GM19240 (cell line): ENCODE data around the gene TENT4B.
A peak's percentile ranks its signal among the peaks of the same experiment; 100 is the strongest.

ENCODE experiments used
- DNase-seq: peaks from one replicate; pipeline ENCODE4 v3.0.0; 2011; ENCODE audit warnings: low spot score; ENCODE audit not compliant: insufficient read length

Gene TENT4B

DNA sequence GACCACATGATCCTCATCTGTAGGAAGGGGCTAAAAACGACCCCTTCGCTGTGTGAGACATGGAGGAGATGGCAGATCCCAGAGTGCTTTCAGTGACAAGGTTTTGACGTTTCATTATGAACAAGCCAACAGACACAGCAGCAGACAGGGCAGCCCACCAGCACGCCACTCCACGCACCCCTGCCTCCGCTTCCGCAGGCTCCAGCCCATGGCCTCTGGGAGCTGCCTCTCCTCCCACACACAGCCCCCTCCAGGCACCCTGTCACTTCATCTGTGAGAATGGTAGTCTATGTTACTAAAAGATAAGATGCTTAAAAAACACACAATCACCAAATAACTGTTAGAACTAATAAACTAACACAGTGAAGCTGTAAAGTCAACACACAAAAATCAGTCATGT lies 101.0 kb downstream of the TENT4B start:
- DNase-seq: no peak

DNA sequence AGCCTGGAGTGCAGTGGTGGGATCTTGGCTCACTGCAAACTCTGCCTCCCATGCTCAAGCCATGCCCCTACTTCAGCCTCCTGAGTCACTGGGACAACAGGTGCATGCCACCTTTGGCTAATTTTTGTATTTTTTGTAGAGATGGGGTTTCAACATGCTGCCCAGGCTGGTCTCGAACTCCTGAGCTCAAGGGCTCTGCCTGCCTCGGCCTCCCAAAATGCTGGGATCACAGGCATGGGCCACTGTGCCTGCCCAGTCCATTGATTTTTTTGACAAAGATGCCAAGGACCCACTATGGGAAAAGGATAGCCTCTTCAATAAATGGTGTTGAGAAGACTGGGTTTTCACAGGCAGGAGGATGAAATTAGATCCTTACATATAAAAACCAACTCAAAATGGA lies 102.4 kb downstream of the TENT4B start:
- no peak for DNase-seq

DNA sequence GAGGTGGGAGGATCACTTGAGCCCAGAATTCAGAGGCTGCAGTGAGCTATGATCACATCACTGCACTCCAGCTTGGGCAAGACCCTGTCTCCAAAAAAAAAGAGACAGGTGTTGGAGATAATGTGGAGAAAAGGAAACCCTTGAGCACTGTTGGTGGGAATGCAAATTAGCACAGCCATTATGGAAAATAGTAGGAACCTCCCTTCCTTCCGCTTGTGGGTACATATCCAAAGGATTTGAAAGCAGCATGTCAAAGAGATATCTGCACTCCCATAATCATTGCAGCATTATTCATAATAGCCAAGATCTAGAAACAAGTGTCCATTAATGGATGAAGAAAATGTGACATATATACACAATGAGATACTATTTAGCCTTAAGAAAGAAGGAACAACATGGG lies 103.5 kb downstream of the TENT4B start:
- no peak for DNase-seq

DNA sequence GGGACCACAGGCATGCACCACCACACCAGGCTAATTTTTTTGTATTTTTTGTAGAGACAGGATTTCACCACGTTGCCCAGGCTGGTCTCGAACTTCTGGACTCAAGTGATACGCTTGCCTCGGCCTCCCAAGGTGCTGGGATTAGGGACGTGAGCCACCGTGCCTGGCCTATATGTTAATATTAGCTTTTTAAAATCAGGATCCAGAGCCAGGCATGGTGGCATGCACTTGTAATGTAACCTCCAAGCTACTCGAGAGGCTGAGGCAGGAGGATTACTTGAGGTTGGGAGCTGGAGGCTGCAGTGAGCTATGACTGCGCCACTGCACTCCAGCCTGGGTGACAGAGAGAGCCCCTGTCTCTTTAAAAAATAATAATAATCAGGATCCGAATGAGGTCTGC lies 104.8 kb downstream of the TENT4B start:
- no peak for DNase-seq

DNA sequence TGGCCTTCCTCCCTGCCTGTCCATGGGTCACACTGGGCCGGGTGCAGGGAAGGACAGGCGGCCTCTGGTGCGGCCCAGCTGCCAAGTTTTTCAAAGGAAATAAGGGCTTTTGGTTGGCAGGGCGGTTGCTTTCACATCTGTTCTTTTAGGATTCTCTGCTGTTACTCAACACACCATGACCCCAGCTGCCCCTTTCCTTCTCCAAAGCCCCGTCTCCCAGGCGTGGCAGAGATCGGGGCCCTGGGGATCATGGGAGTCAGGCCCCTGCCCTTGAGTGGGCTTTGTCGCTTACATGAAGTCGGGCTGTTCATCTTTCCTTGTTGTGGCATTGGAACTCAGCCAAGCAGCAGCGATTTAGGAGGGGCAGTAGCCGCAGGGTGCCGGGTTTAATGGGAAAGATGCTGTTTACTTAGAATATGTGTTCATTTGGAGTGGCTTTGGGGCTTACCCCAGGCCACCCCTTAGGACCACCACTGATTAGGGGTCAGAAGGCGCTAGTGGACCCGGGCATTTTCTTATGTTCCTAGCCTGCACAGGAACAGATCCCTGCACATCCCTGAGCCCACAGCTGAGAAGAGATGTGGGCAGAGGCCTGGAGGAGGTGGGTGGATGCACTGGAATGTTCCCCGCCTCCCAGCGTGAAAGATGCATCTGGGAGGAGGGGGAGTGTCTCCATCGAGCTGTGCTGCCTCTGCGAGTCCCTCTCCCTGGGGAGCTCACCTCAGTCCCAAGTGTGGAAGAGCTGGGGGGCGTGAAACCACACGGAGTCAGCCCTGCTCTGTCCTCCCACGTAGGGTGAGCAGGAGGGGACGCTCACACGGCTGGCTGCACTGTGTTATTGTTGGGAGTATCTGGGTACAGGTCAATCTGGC lies 106.5 kb downstream of the TENT4B start:
- DNase-seq: no peak

DNA sequence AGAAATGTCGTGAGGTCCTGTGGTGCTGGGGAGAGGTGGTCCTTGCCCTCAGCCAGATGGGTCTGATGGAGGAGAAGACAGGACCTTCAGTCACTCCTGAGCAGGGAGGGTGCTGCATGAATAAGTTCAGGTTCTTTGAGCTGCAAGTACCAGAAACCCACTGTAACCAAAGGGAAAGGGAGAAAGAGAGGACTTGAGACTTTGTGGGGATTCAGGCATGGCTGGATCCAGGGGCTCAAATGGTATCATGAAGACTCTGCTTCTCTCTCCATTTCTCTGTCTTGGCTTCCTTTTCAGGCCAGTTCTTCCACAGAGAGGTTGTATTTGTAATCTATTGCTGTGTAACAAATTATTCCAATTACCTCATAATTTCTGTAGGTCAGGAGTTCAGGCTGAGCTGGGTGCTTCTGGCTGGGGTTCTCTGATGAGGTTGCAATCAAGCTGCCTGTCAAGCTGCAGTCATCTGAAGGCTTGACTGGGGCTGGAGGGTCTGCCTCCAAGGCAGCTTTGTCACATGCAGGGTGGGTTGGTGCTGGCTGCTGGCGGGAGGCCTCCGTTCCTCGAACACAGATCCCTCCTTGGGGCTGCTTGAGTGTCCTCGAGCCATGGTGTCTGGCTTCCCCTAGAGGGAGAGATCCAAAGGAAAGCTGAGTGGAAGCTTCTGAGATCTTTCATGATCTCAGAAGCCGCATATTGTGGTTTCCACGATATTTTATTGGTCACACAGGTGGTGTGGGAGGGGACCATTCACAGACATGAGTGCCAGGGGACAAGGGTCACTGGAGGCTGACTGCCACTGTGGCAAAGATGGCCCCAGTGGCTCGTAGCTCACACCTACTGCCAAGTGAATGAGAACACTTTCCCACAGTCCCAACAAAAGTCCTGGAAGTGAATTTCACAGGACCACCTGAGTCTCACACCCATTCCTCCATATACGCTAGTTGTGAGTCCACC lies 107.4 kb downstream of the TENT4B start:
- no peak for DNase-seq

DNA sequence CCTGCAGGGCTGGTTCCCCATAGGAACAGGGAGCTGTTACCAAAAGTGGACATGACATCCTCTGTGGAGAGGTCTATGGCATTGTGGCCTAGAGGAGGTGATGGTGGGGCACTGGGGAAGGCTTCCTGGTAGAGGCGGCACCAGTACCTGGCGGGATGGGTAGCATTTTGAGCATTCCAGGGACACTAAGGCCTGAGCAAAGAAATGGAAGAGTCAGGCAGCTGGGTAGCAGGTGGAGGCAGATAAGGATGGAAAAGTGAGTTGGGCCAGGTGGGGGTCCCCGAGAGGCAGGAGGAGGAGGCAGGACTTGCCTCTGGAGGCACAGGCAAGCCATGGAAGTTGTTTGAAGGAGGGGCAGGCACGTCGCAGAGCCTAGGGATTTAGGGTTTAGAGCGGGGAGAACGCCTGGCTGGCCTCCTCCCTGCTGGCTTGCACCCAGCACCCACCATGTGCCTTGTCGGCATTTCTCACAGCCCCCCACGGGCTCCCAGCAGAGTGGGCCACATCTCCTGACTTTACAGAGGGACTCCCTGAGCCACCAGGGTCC lies 108.1 kb downstream of the TENT4B start:
- no peak for DNase-seq

DNA sequence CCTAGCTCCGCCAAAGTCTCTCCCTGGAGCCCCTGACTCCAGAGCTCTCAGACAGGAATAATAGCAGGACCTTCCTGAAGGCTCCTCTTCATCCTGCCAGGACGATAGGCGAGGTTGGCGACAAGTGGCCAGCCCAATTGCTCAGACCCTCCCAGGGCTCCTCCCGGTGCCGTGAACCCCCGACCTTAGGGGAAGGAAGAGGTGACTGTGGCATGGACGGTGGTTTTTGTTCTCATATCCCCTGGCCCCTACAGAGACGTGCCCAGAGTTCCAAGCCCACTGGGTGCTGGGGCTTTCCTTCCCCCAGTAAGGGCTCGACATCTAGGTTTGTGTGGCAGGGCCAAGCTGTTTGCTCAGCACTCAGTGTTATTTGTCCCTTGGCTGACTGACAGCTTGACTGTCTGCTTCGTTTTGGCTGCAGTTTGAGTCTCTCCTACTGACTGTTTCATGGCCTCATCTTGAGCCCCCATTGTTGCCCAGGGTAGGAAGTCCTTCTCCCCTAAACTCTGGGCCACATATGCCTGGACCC lies 108.7 kb downstream of the TENT4B start:
- no peak for DNase-seq

DNA sequence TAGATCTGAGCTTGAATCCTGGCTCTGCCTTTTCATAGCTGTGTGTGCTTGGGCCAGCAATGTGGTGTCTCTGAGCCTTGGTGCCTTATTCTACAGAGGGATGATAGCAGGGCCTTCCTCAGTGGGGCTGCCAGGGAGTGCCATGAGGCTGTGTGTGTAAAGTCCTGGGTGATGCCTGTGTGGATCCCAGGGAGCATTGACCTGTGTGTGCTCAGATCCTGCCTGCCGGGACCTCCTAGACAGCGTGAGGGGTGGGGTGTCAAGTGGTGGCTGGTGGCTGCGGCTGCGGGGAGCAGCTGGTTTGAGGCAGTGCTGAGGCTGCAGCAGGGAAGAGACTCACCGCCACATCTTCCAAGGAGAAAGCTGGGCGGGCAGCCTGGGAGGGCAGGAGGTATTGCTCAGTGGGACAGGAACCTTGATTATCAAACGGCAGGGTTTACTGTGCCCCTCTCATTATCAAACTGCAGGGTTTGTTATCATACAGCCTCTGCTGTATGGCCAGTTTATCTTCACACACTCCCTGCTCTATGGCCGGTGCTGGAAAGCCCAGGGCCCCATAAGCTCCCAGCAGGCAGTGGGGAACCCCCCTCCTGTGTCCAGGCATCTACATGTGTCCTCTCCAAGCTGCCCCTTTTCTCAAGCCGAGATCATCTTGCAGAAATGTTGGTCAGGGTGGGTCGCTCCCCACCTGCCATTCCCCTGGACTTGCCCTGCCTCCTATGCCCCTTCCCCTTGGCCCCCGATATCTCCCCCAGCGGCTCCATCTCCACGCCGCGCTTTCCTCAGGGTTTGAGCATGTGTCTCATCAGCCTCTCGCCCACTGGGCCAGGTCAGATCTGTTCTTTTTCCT lies 110.2 kb downstream of the TENT4B start:
- DNase-seq: no peak

DNA sequence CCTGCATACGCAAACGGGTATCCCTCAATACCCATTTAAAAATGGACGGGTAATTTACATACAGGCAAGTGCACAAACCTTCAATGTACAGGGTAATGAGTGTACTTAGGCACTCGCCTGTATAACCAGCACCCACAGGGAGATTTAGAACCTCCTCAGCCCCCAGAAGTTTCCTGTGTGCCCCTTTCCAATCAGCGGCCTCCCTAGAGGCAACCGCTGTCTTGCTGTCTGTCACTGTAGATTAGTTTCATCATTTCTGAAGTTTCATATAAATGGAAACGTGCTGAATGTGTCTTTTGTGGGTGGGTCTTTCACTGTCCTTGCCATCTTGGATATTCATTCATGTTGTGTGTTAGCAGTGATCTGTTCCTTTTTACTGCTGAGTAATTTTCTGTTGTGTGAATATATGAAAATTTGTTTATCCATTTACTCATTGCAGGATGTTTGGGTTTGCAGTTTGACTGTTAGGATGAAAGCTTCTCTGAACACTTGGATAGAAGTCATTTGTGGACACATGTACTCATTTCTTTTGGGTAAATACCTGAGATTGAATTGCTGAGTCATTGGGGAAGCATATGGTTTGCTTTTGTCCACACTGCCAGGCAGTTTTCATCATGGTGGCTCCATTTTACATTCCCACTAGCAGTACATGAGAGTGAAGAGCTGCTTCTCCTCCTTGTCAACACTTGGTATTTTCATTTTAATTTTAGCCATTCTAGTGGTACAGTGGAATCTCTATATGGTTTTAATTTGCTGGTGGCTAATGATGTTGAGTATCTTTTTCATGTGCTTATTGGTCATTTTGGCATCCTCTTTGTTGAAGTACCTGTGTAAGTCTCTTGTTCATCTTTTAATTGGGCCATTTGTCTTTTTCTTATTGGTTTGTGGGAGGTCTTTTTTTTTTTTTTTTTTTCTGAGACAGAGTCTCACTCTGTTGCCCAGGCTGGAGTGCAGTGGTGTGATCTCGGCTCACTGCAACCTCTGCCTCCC lies 111.1 kb downstream of the TENT4B start:
- no peak for DNase-seq

DNA sequence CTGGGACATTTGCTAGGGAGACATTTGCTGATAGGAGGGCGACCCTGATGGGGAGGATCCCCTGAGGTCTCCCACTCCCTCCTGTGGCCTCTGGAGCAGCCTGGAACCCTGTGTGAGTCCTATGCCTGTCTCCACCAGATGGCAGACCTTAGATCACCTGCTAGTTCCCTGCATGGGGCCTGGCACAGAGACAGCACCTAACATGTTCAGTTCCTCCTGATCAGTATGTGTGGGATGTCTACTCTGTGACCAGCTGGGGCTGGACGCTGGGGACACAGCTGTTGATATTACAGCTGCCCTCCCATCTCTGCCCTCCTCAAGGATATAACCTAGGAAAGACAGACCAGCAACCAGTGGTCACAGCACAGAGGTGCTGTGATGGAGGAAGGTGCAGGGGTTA lies 112.2 kb downstream of the TENT4B start:
- DNase-seq: no peak

DNA sequence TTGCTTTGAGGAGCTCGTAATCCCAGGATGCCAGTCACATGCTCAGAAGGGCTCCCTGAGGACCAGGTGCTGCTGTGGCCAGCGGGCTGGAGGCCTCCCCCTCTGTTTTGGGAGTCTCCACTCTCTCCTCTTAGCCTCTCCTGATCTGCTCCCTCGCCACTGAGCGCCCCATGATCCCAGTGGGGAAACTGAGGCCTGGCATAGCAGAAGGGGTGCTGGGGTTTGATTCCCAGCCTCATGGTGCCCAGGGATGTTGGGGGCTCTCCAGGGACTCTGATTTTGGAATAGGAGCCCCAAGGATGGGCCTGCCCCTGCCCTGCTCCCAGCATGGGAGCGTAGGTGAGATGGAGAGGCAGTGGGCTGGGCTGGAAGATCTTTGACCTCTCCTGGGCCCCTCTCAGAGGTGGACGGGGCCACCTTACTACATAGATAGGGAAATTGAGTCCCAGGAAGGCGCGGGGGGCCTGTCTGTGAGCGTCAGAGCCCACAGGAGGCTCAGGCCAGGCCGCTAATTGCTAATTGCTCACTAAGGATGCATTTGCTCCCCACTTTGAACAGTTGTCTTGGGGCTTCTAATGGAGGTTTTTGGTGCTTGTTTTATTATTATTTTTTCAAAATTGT lies 112.7 kb downstream of the TENT4B start:
- DNase-seq: no peak

DNA sequence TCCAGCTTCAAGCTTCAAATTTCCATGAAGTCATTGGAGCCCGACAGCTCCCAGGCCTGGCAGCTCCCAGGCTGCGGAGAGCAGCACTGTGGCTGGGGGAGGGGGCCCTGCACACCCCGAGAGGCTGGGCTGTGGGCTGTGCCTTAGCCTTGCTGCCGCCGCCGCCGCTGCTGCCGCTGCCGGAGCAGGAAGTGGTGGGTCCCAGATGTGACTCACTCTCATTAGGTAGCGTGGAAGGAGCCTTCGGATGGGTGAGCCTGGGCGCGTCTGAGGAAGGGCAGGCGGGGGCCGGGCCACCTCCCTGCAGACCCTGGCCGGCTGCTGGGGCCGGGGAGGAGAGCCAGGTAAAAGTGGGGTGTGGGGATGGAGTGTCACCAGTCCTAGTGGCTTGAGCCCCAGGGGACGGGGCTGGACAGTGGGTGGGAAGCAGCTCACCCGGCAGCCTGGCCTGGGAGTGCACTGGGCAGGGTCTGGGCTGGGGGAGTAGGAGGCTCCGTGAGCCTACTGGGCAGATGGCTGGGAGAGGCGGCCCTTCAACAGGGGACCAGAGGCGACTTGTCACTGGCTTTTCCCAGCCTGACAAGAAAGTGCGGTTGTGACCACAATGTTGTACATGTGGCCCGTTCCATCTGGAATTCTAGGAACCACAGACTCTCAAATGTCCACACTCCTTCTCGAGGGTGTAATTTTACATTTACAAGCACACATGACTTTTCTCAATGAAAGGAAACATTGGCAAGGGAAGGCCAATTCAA lies 113.4 kb downstream of the TENT4B start, which contains the start of gene ADCY7:
ADCY7 (plus strand) TSS at position 215 of the 755 bp plus-strand sequence. CDS start 21,629 bp downstream, outside the sequence.
- DNase-seq: peak; percentile 56

DNA sequence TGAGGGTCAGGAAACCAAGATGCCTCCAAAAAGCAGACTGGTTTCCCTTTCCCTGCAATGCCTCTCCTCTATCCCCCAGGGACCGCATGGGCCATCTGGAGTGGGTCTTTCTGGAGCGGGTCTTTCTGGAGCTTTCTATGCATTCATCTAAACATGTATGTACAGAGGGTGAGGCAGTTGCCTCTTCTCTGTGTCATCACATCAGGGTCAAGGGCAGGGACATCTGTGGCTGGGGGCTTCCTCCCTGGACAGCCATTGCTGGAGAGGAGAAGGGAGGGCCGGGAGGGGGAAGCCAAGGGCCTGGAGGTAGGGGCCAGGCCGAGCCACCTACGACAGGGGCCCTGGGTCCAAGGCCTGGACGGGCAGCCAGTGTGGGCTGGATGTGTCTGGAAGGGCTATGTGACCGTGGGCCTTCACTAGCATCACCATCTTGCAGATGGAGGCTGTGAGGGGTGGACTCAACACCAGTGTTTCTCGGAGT lies 114.1 kb downstream of the TENT4B start:
- DNase-seq: no peak

DNA sequence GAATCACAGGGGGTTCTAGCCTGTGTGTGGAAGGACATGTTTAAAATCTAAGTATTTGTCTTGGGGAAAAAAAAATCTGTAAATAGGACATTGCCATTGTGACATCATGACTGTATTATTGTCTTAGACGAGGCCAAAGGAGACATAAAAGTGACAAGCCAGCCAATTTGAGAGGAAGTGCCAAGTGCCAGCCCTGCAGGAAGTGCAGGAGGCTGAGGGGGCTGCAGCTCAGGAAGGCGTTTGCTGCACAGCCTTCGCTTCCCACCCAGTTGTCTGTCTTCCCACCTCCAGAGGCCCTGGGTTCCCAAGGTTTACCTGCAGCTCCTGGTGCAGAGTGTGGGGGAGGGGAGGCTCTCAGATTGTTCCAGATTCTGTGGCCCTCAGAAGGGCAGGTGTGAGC lies 114.5 kb downstream of the TENT4B start:
- DNase-seq: no peak

DNA sequence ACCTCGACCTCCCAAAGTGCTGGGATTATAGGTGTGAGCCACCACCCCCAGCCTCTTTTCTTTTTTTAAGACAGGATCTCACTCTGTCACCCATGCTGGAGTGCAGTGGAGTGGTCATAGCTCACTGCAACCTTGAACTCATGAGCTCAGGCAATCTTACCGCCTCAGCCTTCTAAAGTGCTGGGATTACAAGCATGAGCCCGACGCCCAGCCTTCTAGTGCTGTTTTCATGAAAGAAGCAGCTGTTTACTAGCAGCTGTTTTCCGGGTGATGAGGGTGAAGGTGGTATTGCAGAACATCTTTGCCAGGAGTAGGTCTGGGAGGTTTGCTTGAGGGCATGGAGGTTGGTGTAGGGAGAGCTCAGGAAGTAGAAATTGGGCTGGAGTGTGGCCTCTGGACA lies 115.2 kb downstream of the TENT4B start:
- no peak for DNase-seq

DNA sequence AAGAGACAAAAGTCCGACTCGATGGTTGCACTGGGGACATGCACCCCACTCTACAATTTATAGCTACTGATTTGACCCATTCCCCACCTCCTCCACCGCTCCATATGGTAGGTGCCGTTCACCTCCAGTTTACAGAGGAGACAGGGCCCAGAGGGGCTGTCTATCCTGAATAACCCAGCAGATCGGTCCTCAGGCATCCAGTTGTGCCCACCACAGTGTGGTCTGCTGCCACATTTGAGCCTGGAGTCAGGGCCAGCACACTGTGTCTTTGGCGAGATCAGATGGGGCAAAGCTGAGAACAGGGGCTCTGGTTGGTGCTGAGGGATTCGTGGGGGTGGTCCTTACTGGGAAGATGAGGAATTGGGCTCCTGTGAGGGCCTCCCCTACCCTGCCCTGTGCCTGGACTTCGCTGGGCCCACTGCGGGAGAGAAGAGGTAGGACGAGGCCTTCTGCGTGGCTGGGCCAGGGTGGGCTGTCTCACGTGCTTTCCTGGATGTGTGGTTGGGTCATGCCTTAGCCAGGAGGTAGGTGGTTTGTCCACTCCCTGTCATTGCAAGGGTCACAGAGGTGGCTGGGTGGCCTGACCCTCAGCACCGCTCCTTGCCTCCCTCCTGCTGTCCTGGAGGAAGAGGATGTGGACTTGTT lies 116.1 kb downstream of the TENT4B start:
- no peak for DNase-seq
